GM21619 (cell line): Measurements from ENCODE around the gene RABAC1.
"Not testable (repeated sequence)": the region's sequence is repeated elsewhere in the genome, so short reads cannot be mapped to it uniquely, and the experiment has no call there.

Source experiments
- ATAC-seq: cut with Tn5 transposase; IDR thresholded peaks from one replicate; pipeline ENCODE4 v1.9.1; 2021; ENCODE audit not compliant: unreplicated experiment

RABAC1 gene, protein sequence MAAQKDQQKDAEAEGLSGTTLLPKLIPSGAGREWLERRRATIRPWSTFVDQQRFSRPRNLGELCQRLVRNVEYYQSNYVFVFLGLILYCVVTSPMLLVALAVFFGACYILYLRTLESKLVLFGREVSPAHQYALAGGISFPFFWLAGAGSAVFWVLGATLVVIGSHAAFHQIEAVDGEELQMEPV

DNA sequence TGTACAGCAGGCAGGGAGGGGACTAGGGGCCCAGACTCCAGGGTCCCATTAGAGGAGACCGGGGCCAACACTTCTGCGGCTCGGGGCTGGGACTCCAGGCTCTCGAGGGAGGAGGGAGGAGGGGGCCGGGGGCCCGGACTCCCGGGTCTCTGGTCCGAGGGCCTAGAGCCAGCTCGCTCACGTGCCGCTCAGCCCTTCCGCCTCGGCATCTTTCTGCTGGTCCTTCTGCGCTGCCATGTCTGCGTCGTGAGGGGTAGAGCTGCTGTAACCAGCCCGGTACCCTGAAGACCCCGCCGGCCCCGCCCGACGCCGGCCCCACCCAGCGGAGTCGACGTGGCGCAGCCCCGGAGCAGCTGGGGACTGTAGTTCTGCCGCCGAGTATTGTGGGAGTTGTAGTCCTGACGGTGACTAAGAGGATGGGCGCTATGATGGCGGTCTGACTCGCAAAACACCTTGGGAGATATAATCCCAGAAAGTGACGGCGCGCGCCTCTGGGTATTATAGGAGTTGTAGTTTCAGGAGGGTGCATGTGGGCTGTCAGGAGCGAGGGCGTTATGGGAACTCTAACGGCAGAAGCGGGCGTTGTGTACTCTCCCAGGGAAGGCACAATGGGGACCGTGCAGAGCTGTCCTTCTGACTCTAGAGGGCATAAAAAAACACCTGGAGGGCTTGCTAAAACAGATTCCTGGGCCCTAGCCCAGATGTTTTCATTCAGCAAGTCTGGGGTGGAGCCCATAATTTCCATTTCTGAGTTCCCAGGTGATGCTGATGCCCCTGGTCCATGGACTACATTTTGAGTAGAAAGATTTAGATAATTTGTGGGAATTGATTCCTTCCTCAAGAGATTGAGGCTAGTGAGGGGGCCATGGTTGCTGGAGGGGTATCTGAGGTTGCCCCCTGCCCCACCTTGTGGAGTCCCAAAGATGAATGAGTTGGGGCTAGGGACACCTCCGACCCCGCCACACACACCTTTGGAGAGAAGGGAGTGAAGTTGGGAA is at the start of gene RABAC1:
TSS of gene RABAC1 (minus strand) at position 266 of the 998 bp plus-strand sequence. CDS start at position 237, 29 bp downstream.
- ATAC-seq: peak; percentile 81

DNA sequence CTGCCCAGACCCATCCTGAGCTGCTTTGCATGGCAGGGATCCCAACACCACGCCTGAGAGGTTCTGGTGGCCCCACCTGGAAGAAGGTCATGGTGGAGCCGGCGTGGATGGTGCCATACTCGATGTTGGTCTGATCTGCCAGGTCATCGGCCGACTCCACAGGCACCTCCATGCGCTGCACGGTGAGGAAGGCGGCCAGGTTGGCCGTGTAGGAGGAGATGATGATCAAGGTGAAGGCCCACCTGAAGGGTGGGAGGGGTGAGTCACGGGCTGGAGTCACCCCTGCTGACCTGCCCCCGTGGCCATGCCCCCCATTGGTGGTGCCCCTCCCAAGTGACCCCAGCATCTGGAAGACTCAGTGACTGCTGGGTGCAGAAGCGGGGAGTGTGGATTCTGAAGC is 47.4 kb upstream of the RABAC1 start:
- ATAC-seq: no peak

DNA sequence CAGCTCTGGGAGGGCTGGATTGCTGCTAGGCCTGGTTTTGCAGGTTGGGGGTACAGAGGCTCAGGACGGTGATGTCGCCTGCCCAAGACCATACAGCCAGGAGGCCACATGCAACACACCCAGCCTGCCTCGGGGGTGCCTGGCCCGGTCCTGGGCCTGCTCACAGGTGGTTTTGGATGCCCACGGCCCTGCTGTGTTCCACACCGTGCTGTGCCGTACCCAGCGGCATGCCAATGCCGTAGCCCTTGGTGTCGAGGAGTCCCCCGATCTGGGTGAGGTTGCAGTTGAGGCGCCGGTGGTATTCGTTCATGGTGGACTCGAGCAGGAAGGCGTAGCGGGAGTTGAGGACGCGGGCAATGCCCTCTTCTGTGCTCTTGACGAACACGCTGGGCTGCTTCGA is 46.4 kb upstream of the RABAC1 start:
- ATAC-seq: no peak

DNA sequence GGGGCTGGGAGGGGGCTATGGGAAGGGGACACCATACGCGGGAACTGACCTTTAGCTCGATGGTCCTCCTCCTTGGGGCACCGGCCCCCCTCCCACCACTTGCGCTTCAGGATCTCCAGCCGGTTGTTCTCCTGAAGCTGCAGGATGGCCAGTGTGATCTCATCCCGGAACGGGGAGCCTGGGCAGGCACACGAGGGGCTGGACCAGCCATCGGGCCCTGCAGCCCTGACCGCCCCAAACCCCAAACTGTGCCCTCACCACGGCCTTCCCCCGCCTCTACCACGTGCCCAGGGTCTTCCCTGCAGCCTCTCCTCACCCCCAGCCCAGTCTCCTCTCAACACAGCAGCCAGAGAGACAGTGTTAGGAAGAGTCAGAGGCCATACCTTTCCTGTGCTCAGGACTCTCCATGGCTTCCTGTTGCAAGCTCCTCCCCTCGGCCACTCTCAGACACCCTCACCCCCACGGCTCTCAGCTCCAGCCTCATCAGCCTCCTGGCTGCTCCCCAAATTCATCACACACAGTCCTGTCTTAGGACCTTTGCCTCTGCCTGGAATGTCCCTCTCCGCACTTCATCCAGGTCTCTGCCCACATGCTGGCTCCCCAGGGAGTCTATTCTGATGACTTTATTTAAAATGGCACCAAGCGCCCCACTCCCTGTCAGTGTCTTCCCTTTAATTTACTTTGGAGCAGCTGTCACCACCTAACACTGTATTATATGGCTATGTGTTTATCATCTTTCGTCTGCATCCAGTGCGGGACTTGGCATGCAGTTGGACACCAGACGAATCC is 44.6 kb upstream of the RABAC1 start:
- ATAC-seq: no peak

DNA sequence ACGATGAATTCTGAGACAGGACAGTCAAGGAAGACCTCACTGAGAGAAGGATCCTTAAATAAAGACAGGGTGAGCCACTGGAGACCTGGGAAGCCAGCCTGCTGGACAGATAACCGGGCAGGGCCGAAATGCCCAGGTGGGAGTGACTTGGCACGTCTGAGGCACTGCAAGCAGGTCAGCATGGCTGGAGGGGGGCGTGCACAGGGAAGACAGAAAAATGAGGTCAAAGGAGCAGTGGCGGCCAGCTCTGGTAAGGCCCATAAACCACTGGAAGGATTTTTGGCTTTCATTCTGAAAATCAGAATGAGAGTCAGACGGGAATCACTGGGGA is 40.7 kb upstream of the RABAC1 start:
- ATAC-seq: no peak

DNA sequence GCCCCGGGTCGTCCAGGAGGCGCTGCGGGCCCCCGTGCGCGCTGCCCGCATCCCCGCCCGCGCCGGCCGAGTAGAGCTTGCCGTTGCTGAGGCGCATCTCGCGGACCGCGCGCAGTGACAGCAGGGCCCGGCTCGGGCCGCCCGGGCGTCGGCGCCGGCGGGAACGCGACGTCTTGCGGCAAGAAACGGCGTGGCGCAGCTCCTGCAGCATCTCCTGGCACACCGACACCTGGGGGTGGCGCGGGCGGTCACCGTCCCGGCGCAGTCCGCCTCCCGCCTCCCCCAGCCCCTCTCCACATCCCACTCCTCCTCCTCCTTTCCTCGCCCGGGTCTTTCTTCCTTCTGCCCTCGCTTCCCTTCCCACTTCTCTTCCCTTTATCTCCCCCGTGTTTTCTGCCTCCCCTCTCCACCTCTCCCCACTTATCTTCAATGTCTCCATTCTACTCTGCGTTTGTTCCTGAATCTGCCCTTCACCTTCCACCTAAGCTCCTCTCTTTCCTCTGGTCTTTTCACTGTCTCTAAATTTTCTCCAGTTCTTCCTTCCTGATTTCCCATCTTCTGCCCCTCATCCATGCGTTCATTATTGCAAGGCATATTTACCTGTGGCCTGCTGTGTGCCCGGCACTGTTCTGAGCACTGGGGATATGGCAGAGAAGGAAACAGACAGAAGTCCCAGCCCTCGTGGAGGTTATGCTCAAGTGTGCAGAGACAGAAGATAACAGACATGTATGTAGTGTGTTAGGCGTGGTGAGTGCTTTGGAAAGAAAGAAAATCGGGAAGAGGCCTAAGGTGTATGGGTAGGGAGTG is 40.2 kb upstream of the RABAC1 start:
- ATAC-seq: no peak

DNA sequence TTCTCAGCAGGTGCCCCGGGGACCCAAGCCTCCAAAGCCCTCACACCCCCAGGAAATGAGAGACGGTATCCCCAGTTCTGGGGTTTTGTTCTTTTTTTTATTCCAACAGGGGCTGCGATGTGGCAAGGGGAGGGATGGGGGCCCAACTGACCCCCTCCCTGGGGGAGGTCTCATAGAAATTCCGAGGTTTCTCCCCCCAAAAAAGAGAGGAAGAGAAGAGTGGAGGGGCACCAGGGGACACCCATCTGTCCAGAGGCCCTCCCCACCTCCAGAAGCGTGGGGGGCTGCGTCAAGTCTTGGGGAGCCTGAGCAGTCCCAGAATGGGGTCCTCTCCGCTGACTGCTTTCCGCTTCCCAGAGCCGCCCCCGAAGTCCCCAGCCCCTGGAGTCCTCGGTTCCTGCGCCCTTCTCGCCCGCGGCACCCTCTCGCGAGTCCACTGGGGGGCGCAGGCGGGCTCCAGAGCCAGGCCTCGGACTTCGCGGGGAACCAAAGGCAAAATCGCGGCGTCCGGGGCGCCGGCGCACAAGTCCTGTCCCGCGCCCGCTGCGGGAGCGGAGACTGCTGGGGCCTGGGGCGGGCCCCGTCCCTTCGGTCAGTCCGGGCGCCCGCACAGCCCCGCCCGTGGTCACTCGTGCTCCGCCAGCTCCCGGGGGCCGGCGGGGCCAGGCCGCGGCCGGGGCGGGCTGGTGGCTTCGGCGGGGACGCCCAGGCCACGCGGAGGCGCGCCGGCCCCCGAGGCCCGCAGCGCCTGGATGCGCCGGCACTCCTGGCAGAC is 39.3 kb upstream of the RABAC1 start:
- ATAC-seq: no peak

DNA sequence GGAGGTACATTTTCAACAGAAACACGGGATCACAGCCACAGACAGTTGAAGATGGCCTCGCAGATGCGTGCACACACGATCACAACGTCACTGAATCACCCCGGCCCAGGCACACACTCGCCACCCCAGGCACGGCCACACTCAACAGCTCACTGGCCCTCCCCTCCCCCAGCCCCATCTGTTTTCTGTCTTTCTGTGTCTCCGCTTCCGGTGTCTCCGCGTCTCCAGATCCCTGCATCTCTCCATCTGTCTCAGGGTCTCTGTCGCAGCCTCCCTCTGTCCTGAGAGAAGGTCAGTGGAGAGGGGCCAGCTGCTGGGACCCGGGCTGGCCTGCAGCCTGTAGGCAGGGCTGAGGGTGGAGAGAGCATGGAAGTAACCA is 38.7 kb upstream of the RABAC1 start:
- no peak for ATAC-seq

DNA sequence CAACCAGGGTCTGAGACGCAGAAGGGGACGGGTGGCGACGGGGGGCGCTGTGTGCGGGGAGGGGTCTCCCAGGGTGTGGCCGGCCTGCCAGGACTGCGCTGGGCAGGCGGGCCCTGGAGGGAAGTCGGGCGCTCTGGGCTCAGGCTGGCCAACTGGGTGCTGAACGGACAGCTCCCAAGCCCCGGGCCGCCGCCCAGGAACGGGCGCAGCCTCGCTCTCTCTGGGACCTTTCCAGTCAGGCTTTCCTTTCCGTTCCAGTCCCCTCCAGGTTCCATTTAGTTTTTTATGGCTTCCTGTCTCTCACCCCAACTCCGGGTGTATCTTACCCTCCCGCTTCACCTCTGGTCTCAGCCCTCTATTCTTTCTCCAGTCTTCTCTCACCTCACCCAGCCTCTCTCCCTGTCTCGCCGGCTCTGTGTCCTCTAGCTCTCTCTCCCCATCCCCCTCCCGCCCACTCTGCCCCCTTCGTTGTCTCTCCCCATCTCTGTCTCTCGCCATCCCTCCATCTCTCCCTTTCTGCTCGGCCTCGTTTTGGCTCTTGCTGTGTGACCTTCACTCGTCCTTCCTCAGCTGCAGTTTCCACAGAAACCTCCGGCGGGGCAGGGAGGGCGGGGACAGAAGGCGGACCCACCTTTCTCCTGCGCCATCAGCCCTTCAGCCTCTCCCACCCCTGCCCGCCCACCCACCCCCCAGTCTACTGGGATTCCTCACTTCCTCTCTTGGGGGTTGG is 38.2 kb upstream of the RABAC1 start:
- ATAC-seq: no peak

DNA sequence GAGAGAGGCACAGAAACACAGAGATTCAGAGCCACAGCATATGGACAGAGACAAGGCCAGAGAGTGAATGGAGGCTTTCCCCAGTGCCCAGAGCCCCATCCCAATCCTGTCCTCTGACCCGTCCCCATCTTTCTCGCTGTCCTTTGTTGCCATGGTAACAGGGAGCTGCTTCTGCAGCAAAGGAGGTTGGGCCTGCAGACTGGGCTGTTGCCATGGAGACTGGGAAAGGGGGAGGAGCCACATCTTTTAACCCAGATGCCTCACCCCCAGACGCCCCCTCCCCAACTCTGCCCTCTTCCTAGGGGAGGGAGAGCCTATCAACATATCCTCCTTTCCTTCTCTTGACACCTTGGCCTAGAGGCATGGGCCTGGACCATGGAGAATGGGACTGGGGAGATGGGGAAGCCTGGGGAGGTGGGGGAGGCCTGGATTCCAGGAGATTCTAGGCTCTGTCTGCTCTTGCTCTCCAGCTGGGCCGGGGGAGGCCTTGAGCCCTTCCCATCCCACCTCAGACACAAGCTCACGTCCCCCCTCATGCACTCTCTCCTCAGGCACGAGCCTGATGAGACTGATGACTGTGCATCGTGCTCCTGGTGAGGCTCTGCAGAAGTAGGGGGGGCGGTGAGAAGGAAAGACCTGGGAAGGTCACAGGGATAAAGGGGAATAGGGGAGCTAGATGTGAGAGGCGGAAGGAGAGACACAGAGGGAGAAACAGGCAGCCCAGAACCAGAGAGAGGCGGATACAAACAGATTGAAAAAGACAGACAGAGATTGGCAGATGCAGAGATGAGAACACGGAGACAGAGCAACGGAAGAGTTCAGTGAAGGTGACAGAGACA is 37.1 kb upstream of the RABAC1 start:
- no peak for ATAC-seq

DNA sequence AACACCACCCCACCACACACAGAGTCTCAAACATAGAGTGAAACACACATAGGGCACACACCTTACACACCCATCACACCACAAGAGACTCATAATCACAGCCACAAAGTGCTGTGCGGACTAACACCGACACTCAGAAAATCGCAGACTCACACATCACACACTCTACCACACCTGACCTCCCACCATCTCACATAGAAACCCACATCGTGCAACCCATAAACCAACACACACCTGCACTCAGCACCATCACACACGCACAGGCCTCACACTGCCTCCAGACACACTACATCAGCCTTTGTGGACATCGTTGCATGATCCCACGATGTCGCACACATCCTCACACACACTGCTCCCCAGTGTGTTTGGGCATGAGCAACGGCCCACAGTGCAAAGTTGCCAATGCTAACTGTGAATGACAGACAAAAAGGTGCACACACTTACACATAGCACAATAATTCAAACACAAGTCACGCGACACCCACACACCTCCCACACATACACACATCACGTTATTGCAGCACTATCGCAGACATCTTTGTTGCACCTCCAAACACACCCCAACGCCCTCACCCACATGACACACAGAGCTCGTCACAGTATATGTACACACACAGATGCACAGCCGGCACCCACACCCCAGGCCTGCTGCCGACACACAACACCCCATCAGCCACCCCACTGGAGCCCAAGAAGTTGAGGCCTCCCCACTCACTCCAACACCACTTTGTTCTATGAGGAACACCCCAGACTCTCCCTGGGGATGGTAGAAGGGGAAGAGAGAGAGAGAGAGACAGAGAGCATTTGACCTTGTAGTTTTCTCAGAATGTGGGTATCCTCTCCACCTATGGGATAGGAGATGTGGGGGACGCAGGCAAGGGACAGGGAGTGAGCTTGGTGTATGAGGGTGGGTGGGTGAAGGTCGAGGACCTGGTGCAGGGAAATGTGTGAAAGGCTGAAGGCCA is 36.2 kb upstream of the RABAC1 start:
- no peak for ATAC-seq

DNA sequence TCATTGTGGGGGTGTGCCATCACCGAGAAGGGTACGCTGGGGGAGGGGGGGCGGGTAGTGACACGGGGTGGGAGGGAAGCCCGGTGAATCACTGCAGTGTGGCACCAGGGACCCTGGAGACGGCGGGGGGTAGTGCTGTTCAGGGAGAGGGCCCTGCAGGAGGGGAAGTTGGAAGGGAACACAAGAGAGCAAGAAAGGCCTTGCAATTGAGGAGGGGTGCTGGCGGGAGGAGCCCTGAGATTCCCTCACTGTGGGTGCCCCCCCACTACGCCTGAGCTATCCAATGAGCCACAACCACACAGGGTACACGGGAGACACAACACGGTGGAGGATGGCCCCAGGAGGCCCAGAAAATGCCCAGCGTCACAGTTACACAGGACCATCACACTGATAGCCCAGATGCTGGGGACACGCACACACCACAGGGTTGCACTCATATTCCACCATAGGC is 35.4 kb upstream of the RABAC1 start:
- ATAC-seq: no peak

DNA sequence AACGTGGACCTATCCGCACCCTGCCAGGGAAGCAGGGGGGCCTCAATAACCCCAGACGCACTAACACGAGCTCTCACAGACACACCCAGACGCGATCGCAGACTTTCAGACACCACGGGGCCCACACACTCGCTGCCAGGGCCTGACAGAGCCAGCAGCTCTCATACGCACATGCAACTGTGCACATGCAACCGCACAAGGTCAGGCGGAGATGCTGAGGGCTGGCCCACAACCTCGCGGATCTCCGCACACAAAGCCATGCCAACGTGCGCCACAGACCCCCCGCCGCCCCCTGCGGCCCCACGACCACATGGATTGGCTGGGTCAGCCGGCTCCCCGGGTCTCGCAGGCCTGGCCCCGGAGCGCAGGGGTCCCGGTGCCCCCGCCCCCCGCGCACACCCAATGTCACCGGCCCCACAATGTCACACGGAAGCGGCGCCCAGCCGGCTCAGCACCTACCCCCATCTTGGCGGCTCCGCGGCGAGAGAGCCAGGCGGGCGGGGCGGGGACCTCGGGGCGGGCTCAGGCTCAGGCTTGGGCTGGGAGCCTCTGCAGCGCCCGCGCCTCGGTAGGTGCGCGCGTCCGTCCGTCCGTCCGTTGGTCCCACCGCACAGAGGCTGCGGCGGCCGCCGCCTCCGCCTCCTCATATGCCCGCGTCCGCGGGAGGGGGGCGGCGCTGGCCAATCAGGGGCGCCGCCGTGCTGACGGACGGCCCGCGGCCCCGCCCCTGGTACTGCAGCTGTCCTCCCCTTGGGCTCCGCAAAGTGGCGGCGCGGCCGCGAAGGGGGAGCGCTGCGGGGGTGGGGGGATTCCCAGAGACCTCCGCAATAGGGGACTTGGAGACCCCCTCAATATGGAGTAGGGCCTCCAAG is 34.7 kb upstream of the RABAC1 start, which contains the start of gene ATP1A3:
TSS of gene ATP1A3 (minus strand) at position 619 of the 872 bp plus-strand sequence. CDS start at position 465, 154 bp downstream.
- ATAC-seq: no peak

DNA sequence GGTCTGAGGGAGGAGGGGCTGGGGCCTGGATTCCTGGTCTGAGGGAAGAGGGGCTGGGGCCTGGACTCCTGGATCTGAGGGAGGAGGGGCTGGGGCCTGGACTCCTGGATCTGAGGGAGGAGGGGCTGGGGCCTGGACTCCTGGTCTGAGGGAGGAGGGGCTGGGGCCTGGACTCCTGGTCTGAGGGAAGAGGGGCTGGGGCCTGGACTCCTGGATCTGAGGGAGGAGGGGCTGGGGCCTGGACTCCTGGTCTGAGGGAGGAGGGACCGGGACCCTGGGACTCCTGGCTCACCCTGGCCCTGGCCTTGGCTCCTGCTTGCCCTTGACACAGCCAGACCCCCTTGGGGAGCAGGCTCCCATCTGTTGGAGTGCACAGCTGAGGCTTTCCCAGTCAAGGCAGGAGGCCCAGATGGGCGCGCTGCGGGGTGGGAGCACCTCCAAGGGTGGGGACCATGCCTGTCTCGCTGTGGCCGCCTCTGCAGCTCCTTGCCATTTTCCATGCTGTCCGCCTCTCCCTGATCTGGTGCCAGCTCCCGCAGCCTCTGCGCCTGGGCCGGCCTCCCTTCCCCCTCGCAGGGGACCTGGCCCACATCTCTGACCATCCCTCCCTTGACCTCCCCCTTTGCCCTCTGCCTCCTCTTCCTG is 32.9 kb upstream of the RABAC1 start:
- ATAC-seq: not testable (repeated sequence)

DNA sequence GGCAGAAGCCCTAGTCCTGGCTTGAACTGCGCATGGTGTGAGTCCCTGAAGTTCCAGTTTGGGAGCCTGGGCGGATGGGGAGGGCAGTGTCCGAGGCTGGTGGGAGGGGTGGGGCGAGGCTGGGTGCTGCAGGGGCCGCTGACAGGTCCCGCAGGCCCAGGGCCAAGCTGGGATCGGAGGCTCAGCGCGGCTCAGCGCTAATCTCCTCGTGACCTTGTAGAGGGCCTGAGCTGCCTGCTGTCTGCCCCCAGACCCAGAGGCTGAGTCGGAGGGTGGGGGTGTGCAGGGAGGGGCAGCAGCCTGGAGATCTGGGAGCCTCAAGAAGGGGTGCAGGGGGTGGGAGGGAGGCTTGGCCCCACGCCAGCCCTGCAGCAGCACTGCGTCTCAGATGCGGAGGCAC is 31.9 kb upstream of the RABAC1 start:
- ATAC-seq: no peak

DNA sequence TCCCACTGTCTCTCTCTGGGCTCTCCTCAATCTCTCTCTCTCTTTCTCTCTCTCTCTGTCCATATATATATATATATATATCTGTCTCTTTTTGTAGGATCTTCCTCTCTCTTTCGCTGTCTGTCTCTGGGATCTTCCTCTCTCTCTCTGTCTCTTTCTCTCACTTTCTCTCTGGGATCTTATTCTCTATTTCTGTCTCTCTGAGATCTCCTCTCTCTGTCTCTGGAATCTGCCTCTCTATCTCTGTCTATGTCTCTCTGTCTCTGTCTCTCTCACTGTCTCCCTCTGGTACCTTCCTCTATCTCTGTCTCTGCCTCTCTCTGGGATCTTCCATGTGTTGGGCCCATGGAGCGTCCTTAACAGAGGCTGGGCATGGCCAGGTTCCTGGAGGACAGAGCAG is 31.5 kb upstream of the RABAC1 start:
- no peak for ATAC-seq
